ENCODE results near the gene MAPK7.

- TF ChIP-seq CTCF (IDR thresholded peaks at IDR 0.05; ENCODE audit: low read depth, low read length) (no peak), MAX (IDR thresholded peaks at IDR 0.05; ENCODE audit: low read depth, low read length) (no peak), POLR2A (IDR thresholded peaks at IDR 0.05; ENCODE audit: extremely low read depth, insufficient read length) (no peak), MYC (IDR thresholded peaks at IDR 0.05; ENCODE audit: low read depth, low read length) (no peak)
These were observed 3.6 kb downstream of the MAPK7 start for GRCh38 chr17:19381741-19382444.

All from NB4 (cell line).